Activated B cell treated with CpG ODN at 0.5 μM for 24 hours (primary cell): Measurements from ENCODE around the gene CFAP410. TPM values are rescaled to one million over a fixed set of nuclear protein-coding genes. Genes with fewer than 3 reads are reported as not detected.

Source experiments
- ATAC-seq: fragments of 200-7000 bp; cut with Tn5 transposase; one replicate; pipeline ENCODE4 v1.10.0; 2021; ENCODE audit warnings: low read depth, mild to moderate bottlenecking, moderate library complexity
- CTCF ChIA-PET: fragments of 350-600 bp; sonication (Branson Sonifier 250); formaldehyde crosslinking; loops from one replicate; lab custom pipeline; 2021; ENCODE audit warnings: antibody characterized with exemption; lab: Charles Lee
- POLR2A ChIA-PET: fragments of 350-600 bp; sonication (Branson Sonifier 250); formaldehyde crosslinking; loops from one replicate; lab custom pipeline; 2021; ENCODE audit warnings: antibody characterized with exemption; lab: Charles Lee
- DNase-seq: peaks from one replicate; pipeline ENCODE4 v3.0.0; 2022
- H3K27ac Mint-ChIP-seq: one replicate; pipeline ENCODE4 v1.8.0; 2020; ENCODE audit warnings: mixed read lengths
- H3K27me3 Mint-ChIP-seq: one replicate; pipeline ENCODE4 v1.8.0; 2021; ENCODE audit warnings: mixed read lengths
- H3K36me3 Mint-ChIP-seq: one replicate; pipeline ENCODE4 v1.8.0; 2021; ENCODE audit warnings: low read depth, mixed read lengths
- H3K4me1 Mint-ChIP-seq: one replicate; pipeline ENCODE4 v1.8.0; 2021; ENCODE audit warnings: mixed read lengths
- H3K4me3 Mint-ChIP-seq: one replicate; pipeline ENCODE4 v1.8.0; 2020; ENCODE audit warnings: mild to moderate bottlenecking, mixed read lengths
- H3K9me3 Mint-ChIP-seq: one replicate; pipeline ENCODE4 v1.8.0; 2020; ENCODE audit warnings: mixed read lengths
- intact Hi-C: fragments of 100-400 bp; cut with micrococcal nuclease; formaldehyde crosslinking; loops from one replicate; pipeline ENCODE4 v1.15.1; 2024
- total RNA-seq: library from RNA; stranded (reverse); gene quantifications from 2 replicates; pipeline ENCODE4 v1.2.3, GENCODE V29; 2022
- TF ChIP-seq, protein P1 (sequence below): fragments of 200-600 bp; IDR thresholded peaks from one replicate; pipeline ENCODE4 v1.8.0; 2022; ENCODE audit warnings: antibody characterized with exemption, mild to moderate bottlenecking

CFAP410 gene
- total RNA-seq, 1 donor from 2014 or later, result 62.3 TPM

DNA sequence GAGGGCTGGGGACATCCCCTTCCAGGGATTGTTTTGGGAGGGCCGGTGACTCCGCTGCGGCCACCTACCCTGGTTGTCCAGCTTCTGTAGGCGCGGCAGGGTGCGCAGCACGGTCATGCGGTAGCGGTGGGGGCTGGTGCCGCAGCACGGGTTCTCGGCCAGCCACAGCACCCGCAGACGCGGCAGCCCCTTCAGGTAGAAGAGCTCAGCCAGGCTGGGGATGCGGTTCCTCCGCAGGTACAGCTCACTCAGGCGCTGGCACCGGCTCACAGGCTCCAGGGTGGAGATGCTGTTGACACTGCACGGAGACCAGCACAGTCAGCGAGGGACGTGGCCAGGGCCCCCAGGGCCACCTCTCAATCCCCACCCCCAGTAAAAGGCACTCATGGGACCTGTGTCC lies 6.2 kb downstream of the CFAP410 start:
- ChIA-PET POLR2A (interaction anchor here (0.7 to 0.9 kb wide), 2 partner anchors 28 to 321 kb away, joined by 3 to 4 read pairs; partner anchors contain the start of gene TRAPPC10), CTCF (no interaction called here)
- ATAC-seq, result no peak
- Mint-ChIP-seq H3K27me3 (no peaks in the 10 kb centered on the region), H3K4me1 (peaks cover 6% of the 10 kb centered on the region), H3K36me3 (peaks cover 34% of the 10 kb centered on the region), H3K4me3 (no peak overlapping the region), H3K9me3 (no peaks in the 10 kb centered on the region), H3K27ac (no peak overlapping the region)
- intact Hi-C loops, result loop anchor here (10.0 kb wide), 1 partner anchor 592 kb away; the partner anchor contains the start of gene ITGB2
- TF ChIP-seq, protein P1, sequence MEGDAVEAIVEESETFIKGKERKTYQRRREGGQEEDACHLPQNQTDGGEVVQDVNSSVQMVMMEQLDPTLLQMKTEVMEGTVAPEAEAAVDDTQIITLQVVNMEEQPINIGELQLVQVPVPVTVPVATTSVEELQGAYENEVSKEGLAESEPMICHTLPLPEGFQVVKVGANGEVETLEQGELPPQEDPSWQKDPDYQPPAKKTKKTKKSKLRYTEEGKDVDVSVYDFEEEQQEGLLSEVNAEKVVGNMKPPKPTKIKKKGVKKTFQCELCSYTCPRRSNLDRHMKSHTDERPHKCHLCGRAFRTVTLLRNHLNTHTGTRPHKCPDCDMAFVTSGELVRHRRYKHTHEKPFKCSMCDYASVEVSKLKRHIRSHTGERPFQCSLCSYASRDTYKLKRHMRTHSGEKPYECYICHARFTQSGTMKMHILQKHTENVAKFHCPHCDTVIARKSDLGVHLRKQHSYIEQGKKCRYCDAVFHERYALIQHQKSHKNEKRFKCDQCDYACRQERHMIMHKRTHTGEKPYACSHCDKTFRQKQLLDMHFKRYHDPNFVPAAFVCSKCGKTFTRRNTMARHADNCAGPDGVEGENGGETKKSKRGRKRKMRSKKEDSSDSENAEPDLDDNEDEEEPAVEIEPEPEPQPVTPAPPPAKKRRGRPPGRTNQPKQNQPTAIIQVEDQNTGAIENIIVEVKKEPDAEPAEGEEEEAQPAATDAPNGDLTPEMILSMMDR, result no peak
- no peak for DNase-seq

DNA sequence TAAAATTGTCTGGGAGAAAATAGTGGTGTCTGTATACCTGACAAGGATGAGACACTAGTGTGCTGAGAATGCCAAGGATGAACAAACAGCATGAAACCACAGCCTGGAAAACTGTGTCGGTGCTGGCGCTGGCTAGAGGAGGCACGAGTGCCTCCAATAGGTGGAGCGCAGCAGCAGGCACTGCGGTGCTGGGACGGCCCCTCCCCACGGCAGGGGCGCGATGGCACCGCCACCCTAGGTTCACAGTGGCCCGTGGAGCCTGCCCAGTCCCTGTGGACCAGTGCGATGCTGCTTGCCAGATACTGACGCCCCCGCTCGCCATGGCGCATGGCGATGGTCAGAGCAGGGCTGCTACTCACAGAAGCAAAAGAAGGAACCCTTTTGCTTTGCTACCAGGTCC lies 6.8 kb downstream of the CFAP410 start:
- Mint-ChIP-seq H3K27ac (no peak overlapping the region), H3K9me3 (no peaks in the 10 kb centered on the region), H3K4me1 (peaks cover under 1% of the 10 kb centered on the region), H3K4me3 (no peak overlapping the region), H3K27me3 (no peaks in the 10 kb centered on the region), H3K36me3 (peaks cover 35% of the 10 kb centered on the region)
- ChIA-PET POLR2A (no interaction called here), CTCF (no interaction called here)
- TF ChIP-seq, protein P1, result no peak
- intact Hi-C loops, result loop anchor here (10.0 kb wide), 1 partner anchor 592 kb away; the partner anchor contains the start of gene ITGB2
- ATAC-seq (no peak), DNase-seq (no peak)

DNA sequence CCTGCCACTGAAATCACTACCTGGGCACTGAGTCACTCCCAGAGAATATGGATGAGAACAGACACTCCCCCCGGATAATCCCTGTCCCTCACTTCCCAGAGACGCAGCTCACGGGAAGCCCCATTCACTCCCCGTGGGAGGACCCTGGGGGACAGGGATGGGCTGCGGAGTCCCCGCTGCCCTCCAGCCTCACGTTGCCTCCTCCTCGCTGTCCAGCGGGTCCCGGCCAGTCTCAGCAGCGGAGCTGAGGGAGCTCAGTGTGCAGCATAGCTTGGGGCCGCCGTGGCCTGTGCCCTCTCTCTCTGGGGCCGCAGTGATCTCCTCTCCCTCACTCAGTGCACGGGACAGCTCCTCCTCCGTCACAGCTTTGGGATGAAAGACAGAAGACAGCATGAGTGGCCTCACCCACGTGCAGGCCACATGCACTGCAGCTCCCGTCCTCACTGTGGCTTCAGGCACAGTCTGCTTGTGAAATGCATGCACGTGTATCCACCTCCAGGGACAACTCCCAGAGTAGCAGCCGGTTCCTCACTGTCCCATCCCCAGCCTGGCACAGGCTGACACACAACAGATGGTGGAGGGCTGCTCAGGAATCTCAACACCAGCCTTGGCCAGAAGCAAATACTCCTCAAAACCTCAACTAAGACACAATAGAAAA lies 7.4 kb downstream of the CFAP410 start:
- Mint-ChIP-seq H3K9me3 (no peaks in the 10 kb centered on the region), H3K4me1 (no peaks in the 10 kb centered on the region), H3K27ac (peak overlapping the region; percentile 14), H3K36me3 (peaks cover 32% of the 10 kb centered on the region), H3K4me3 (no peak overlapping the region), H3K27me3 (no peaks in the 10 kb centered on the region)
- intact Hi-C loops, result loop anchor here (10.0 kb wide), 1 partner anchor 593 kb away; the partner anchor contains the start of gene ITGB2
- DNase-seq, result no peak
- POLR2A ChIA-PET, result no interaction called here
- ATAC-seq, result no peak
- TF ChIP-seq, protein P1, result no peak
- CTCF ChIA-PET, result no interaction called here

GRCh38 chr21:44331209-44331608 lies 8.0 kb downstream of the CFAP410 start:
- TF ChIP-seq, protein P1, result no peak
- ATAC-seq (no peak), DNase-seq (no peak)
- Mint-ChIP-seq H3K9me3 (no peaks in the 10 kb centered on the region), H3K27me3 (no peaks in the 10 kb centered on the region), H3K4me3 (no peak overlapping the region), H3K36me3 (peaks cover 26% of the 10 kb centered on the region), H3K27ac (no peak overlapping the region), H3K4me1 (no peaks in the 10 kb centered on the region)
- intact Hi-C loops, result loop anchor here (10.0 kb wide), 1 partner anchor 594 kb away; the partner anchor contains the start of gene ITGB2
- POLR2A ChIA-PET, result no interaction called here
- CTCF ChIA-PET, result no interaction called here

- no peaks in the 10 kb centered on the region for H3K4me1 Mint-ChIP-seq
- DNase-seq (no peak), ATAC-seq (no peak)
- H3K27me3 Mint-ChIP-seq, result no peaks in the 10 kb centered on the region
- ChIA-PET POLR2A (no interaction called here), CTCF (no interaction called here)
- H3K9me3 Mint-ChIP-seq, result no peaks in the 10 kb centered on the region
- no peak overlapping the region for H3K27ac Mint-ChIP-seq
- intact Hi-C loops, result loop anchor here (10.0 kb wide), 1 partner anchor 594 kb away; the partner anchor contains the start of gene ITGB2
- TF ChIP-seq, protein P1, result no peak
- peaks cover 28% of the 10 kb centered on the region for H3K36me3 Mint-ChIP-seq
- no peak overlapping the region for H3K4me3 Mint-ChIP-seq
Measured at GRCh38 chr21:44330698-44331097, 8.5 kb downstream of the CFAP410 start.
